ENCODE measurements around the gene NRARP. TPM values are rescaled to one million over a fixed set of nuclear protein-coding genes. Genes with fewer than 3 reads are reported as not detected.

NRARP gene
- total RNA-seq, 1 experiment from 2014 or later = 22.2 TPM

- Histone ChIP-seq H3K36me3 (ENCODE audit: control insufficient read depth in 1 of 2, insufficient read depth in 2 of 2, low read length in 2 of 2) (no peaks in the 10 kb centered on the region), H3K79me2 (ENCODE audit: insufficient read depth, low read length) (no peaks in the 10 kb centered on the region), H2AFZ (ENCODE audit: low read depth, low read length, poor library complexity, severe bottlenecking) (no peak overlapping the region), H3K27me3 (ENCODE audit: insufficient read depth, low read length) (peaks cover 2% of the 10 kb centered on the region), H3K9me2 (ENCODE audit: insufficient read depth) (no peaks in the 10 kb centered on the region), H3K27ac (ENCODE audit: low read depth, low read length) (no peak overlapping the region), H3K9ac (ENCODE audit: low read length) (no peak overlapping the region), H3K4me1 (ENCODE audit: control insufficient read depth in 1 of 2, insufficient read depth in 2 of 2, low read length in 2 of 2) (no peaks in the 10 kb centered on the region), H3K9me3 (ENCODE audit: control insufficient read depth in 1 of 2, insufficient read depth in 1 of 2, low read depth in 1 of 2, low read length in 2 of 2) (peaks cover 3 to 10% of the 10 kb centered on the region in 2 experiments; a peak in 2 of 4 replicates), H3K4me3 (replicated peaks in 1 of 2; ENCODE audit: low read depth in 1 of 2, low read length in 2 of 2) (no peak overlapping the region), H4K20me1 (ENCODE audit: insufficient read depth) (no peaks in the 10 kb centered on the region), H3K4me2 (ENCODE audit: low read length) (no peak overlapping the region)
- BruUV-seq (replicated peaks) = no TSS peak
- ATAC-seq = peak; percentile 32; the same call in 1 of the 2 replicates
- intact Hi-C loops (cut with micrococcal nuclease) = no loop called here
- no peak for TF ChIP-seq JUND (IDR thresholded peaks at IDR 0.05)
- POLR2A ChIA-PET = no interaction called here
- no peak for DNase-seq (ENCODE audit: low read depth, low spot score)
- CTCF ChIA-PET = no interaction called here
- RAD21 ChIA-PET (ENCODE audit: low non-redundant PET in 1 of 2, low total read pairs in 2 of 2, uncharacterized antibody in 2 of 2, unreplicated experiment in 2 of 2) = no interaction called here
Measured at GRCh38 chr9:137333016-137333671, 31.1 kb upstream of the NRARP start.

DNA sequence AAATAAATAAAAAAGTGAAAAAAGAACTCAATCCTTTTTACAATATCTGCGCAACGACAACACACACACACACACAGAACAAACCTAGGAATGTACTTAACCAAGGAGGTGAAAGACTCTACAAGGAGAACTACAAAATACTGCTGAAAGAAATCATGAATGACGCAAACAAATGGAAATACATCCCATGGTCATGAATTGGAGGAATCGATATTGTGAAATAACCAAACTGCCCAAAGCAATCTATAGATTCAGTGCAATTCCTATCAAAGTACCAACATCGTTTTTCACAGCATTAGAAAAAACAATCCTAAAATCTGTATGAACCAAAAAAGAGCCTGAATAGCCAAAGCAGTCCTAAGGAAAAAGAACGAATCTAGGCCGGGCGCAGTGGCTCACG, 29.9 kb upstream of the NRARP start:
- no peaks in the 10 kb centered on the region for H3K4me1 ChIP-seq (ENCODE audit: control insufficient read depth in 1 of 2, insufficient read depth in 2 of 2, low read length in 2 of 2)
- ChIA-PET POLR2A (no interaction called here), CTCF (no interaction called here), RAD21 (ENCODE audit: low non-redundant PET in 1 of 2, low total read pairs in 2 of 2, uncharacterized antibody in 2 of 2, unreplicated experiment in 2 of 2) (no interaction called here)
- no peak for DNase-seq (ENCODE audit: low read depth, low spot score)
- no TSS peak for BruUV-seq (replicated peaks)
- H3K9ac ChIP-seq (ENCODE audit: low read length) = no peak overlapping the region
- TF ChIP-seq JUND (IDR thresholded peaks at IDR 0.05) (no peak), EZH2phosphoT487 (IDR thresholded peaks at IDR 0.05; ENCODE audit: borderline replicate concordance) (no peak), EGR1 (IDR thresholded peaks at IDR 0.05; ENCODE audit: low read depth) (no peak), MAX (IDR thresholded peaks at IDR 0.05) (no peak), POLR2AphosphoS5 (IDR thresholded peaks at IDR 0.05; ENCODE audit: low read depth, low read length) (no peak)
- TF ChIP-seq, protein P1, sequence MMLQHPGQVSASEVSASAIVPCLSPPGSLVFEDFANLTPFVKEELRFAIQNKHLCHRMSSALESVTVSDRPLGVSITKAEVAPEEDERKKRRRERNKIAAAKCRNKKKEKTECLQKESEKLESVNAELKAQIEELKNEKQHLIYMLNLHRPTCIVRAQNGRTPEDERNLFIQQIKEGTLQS (IDR thresholded peaks at IDR 0.05) = no peak
- intact Hi-C loops (cut with micrococcal nuclease) = no loop called here
- H3K79me2 ChIP-seq (ENCODE audit: insufficient read depth, low read length) = no peaks in the 10 kb centered on the region
- ATAC-seq = no peak
- H3K9me3 ChIP-seq (ENCODE audit: control insufficient read depth in 1 of 2, insufficient read depth in 1 of 2, low read depth in 1 of 2, low read length in 2 of 2) = peaks cover 2 to 9% of the 10 kb centered on the region in 2 experiments; a peak in 2 of 4 replicates
- H3K9me2 ChIP-seq (ENCODE audit: insufficient read depth) = no peaks in the 10 kb centered on the region
- H3K4me2 ChIP-seq (ENCODE audit: low read length) = no peak overlapping the region
- H4K20me1 ChIP-seq (ENCODE audit: insufficient read depth) = no peaks in the 10 kb centered on the region
- H3K4me3 ChIP-seq (replicated peaks in 1 of 2; ENCODE audit: low read depth in 1 of 2, low read length in 2 of 2) = no peak overlapping the region
- H3K36me3 ChIP-seq (ENCODE audit: control insufficient read depth in 1 of 2, insufficient read depth in 2 of 2, low read length in 2 of 2) = no peaks in the 10 kb centered on the region
- H3K27ac ChIP-seq (ENCODE audit: low read depth, low read length) = no peak overlapping the region
- peaks cover 14% of the 10 kb centered on the region for H3K27me3 ChIP-seq (ENCODE audit: insufficient read depth, low read length)
- no peak overlapping the region for H2AFZ ChIP-seq (ENCODE audit: low read depth, low read length, poor library complexity, severe bottlenecking)
